GM12878 (cell line): ENCODE results near the gene AGAP1. TPM values are rescaled to one million over a fixed set of nuclear protein-coding genes. Genes with fewer than 3 reads are reported as not detected.

Source experiments
- ATAC-seq: fragments of 200-7000 bp; cut with Tn5 transposase; 3 replicates; pipeline ENCODE4 v1.9.1; 2020; ENCODE audit warnings: mild to moderate bottlenecking, moderate library complexity
- BruUV-seq: library from RNA; stranded (reverse); fragments of 400-500 nt; replicated peaks from 2 replicates; lab custom pipeline; 2021; lab: Mats Ljungman, UMichigan
- CTCF ChIA-PET: fragments of 300-600 bp; sonication (Branson Sonifier 250); formaldehyde crosslinking; extraction: SDS; loops from one replicate; lab custom pipeline; 2021; ENCODE audit warnings: inconsistent platforms; lab: Yijun Ruan, JAX
- POLR2A ChIA-PET: fragments of 350-600 bp; formaldehyde crosslinking; extraction: SDS; loops from one replicate; lab custom pipeline; 2021; ENCODE audit warnings: inconsistent platforms; lab: Charles Lee
- RAD21 ChIA-PET: fragments of 300-600 bp; sonication (Branson Sonifier 250); formaldehyde crosslinking; loops from one replicate; lab custom pipeline; 2023; ENCODE audit warnings: antibody characterized with exemption; ENCODE audit not compliant: unreplicated experiment; lab: Charles Lee
- SMC1A ChIA-PET: fragments of 300-600 bp; sonication (Branson Sonifier 250); formaldehyde crosslinking; loops from one replicate; lab custom pipeline; 2023; ENCODE audit not compliant: unreplicated experiment, uncharacterized antibody; lab: Charles Lee
- DNase-seq: peaks from one replicate; pipeline ENCODE4 v3.0.0-alpha.2; 2011; ENCODE audit warnings: low read depth, low spot score
- FAIRE-seq: peaks from 3 replicates; lab custom pipeline; 2011; peaks lifted over from hg19 to GRCh38; lab: Jason Lieb, UNC
- H2AFZ ChIP-seq: 2 replicates; pipeline ENCODE4 v1.6.0; 2011; ENCODE audit warnings: low read depth, low read length, control low read depth; ENCODE audit not compliant: control insufficient read depth
- H3K27ac ChIP-seq: 2 replicates; pipeline ENCODE4 v1.5.1; 2011; ENCODE audit warnings: control low read depth; ENCODE audit not compliant: control insufficient read depth, insufficient read depth
- H3K27me3 ChIP-seq, 2 experiments: replicated peaks in 1 of 2; 2 replicates each; pipeline versions ENCODE4 v1.6.0 to v1.6.1; 2011; ENCODE audit warnings: low read length in 1 of 2; ENCODE audit not compliant: control insufficient read depth in 2 of 2, insufficient read depth in 2 of 2
- H3K36me3 ChIP-seq, 2 experiments: 2 replicates each; pipeline ENCODE4 v1.5.1; 2011; ENCODE audit warnings: low read length in 1 of 2; ENCODE audit not compliant: control insufficient read depth in 2 of 2, insufficient read depth in 2 of 2
- H3K4me1 ChIP-seq: 2 replicates; pipeline ENCODE4 v1.6.1; 2011; ENCODE audit warnings: mild to moderate bottlenecking, low read length, moderate library complexity, mixed read lengths; ENCODE audit not compliant: control insufficient read depth, insufficient read depth
- H3K4me2 ChIP-seq: 2 replicates; pipeline ENCODE4 v1.6.0; 2011; ENCODE audit warnings: control low read depth; ENCODE audit not compliant: control insufficient read depth, insufficient read depth
- H3K4me3 ChIP-seq: fragments of 200-600 bp; sonication (generic); 2 replicates; pipeline ENCODE4 v1.5.1; 2016
- H3K79me2 ChIP-seq: 2 replicates; pipeline ENCODE4 v1.6.0; 2011; ENCODE audit warnings: low read length; ENCODE audit not compliant: control insufficient read depth, insufficient read depth
- H3K9ac ChIP-seq: 2 replicates; pipeline ENCODE4 v1.8.0; 2011; ENCODE audit warnings: low read length, control low read depth, mixed read lengths; ENCODE audit not compliant: control insufficient read depth, insufficient read depth
- H3K9me3 ChIP-seq: replicated peaks from 3 replicates; pipeline ENCODE4 v1.5.1; 2011; ENCODE audit warnings: mild to moderate bottlenecking, low read length; ENCODE audit not compliant: control insufficient read depth, insufficient read depth
- H4K20me1 ChIP-seq: 2 replicates; pipeline ENCODE4 v1.6.0; 2011; ENCODE audit not compliant: control insufficient read depth, insufficient read depth
- BCL3 ChIP-seq: IDR thresholded peaks from 2 replicates; pipeline ENCODE4 v1.6.1; 2011; ENCODE audit warnings: borderline replicate concordance, low read depth, mild to moderate bottlenecking, moderate library complexity, low read length; ENCODE audit not compliant: insufficient read depth, poor library complexity, severe bottlenecking
- BCLAF1 ChIP-seq: fragments of 450-650 bp; IDR thresholded peaks from 2 replicates; pipeline ENCODE4 v1.6.1; 2017; ENCODE audit warnings: antibody characterized with exemption, mild to moderate bottlenecking, moderate library complexity
- CTCF ChIP-seq, 3 experiments: IDR thresholded peaks in 2 of 3; conservative IDR thresholded peaks in 1 of 3; 2 replicates each; pipeline ENCODE4 v1.5.1; 2011; ENCODE audit warnings: low read depth in 3 of 3, low read length in 3 of 3, mild to moderate bottlenecking in 3 of 3, control low read depth in 2 of 3, moderate library complexity in 2 of 3, inconsistent platforms in 1 of 3, mixed read lengths in 1 of 3; ENCODE audit not compliant: control insufficient read depth in 2 of 3, insufficient read depth in 1 of 3; ENCODE audit errors: extremely low read depth in 1 of 3
- ETV6 ChIP-seq, 2 experiments: fragments of 450-650 bp in 1 of 2; IDR thresholded peaks in 1 of 2; conservative IDR thresholded peaks in 1 of 2; 2 replicates each; pipeline ENCODE4 v1.6.1; 2014; ENCODE audit warnings: antibody characterized with exemption in 1 of 2, borderline replicate concordance in 1 of 2, low read depth in 1 of 2, mild to moderate bottlenecking in 1 of 2, moderate library complexity in 1 of 2
- HSF1 ChIP-seq: fragments of 150-350 bp; IDR thresholded peaks from 2 replicates; pipeline ENCODE4 v1.6.1; 2014; ENCODE audit warnings: mild to moderate bottlenecking, low read depth, low read length
- SMAD5 ChIP-seq: IDR thresholded peaks from 2 replicates; pipeline ENCODE4 v1.6.1; 2016; ENCODE audit warnings: antibody characterized with exemption, low read depth
- SMARCA5 ChIP-seq: fragments of 450-650 bp; IDR thresholded peaks from 2 replicates; pipeline ENCODE4 v1.6.1; 2017; ENCODE audit warnings: mild to moderate bottlenecking
- SMC3 ChIP-seq: IDR thresholded peaks from 2 replicates; pipeline ENCODE4 v1.6.1; 2011; ENCODE audit warnings: low read length, improper control_type of control experiment, borderline replicate concordance
- SUZ12 ChIP-seq: fragments of 200-600 bp; sonication (generic); IDR thresholded peaks from one replicate; pipeline ENCODE4 v1.6.1; 2018; ENCODE audit warnings: antibody characterized with exemption, mild to moderate bottlenecking; ENCODE audit not compliant: unreplicated experiment
- ZBTB11 ChIP-seq: fragments of 450-650 bp; formaldehyde crosslinking; IDR thresholded peaks from 2 replicates; pipeline ENCODE4 v1.5.0; 2022; ENCODE audit warnings: mild to moderate bottlenecking, missing genetic modification characterization
- WGBS: methylation state at CpG from one replicate; pipeline ENCODE4 v1.1.6; 2016; ENCODE audit warnings: low lambda C conversion rate; ENCODE audit not compliant: insufficient replicate concordance, insufficient coverage; ENCODE audit errors: missing lambda C conversion rate; 5-methylcytosine and 5-hydroxymethylcytosine counted together
- in situ Hi-C: fragments of 300-500 bp; cut with MboI; formaldehyde crosslinking; loops from 9 replicates; pipeline ENCODE4 v1.14.3; 2018; ENCODE audit warnings: mixed read lengths
- intact Hi-C: fragments of 100-400 bp; cut with micrococcal nuclease; formaldehyde crosslinking; loops from one replicate; pipeline ENCODE4 v1.14.2; 2022; ENCODE audit not compliant: unreplicated experiment
- polyA plus RNA-seq, 11 experiments: library from polyadenylated mRNA; depleted of rRNA in 4 of 11; unstranded in 6 of 11; stranded (reverse) in 5 of 11; fragments of >200 nt; fragmentation: Nextera tagmentation in 4 of 11; fragmentation: Illumina TruSeq in 1 of 11; extraction: Ambion mirVana in 4 of 11; extraction: Trizol in 1 of 11; gene quantifications; 1 replicate in 1 of 11; 2 replicates in 10 of 11; pipeline versions ENCODE4 v1.2.1 to v1.2.3, GENCODE V29; 2011 to 2016; ENCODE audit warnings: inconsistent platforms in 2 of 11, missing spikeins in 2 of 11, low read depth in 1 of 11
- total RNA-seq, 4 experiments: library from RNA; depleted of rRNA in 3 of 4; stranded (reverse); fragments of >200 nt in 3 of 4; fragmentation: Illumina TruSeq in 1 of 4; extraction: Trizol in 1 of 4; gene quantifications; 2 replicates each; pipeline versions ENCODE4 v1.2.1 to v1.2.3, GENCODE V29; 2013 to 2021

The AGAP1 gene
- total and polyA plus RNA-seq, 10 of the 15 experiments (the other 5 are each of a cell fraction or from before 2014, with no cell fraction given): 0.05 to 0.15 (median 0.06) TPM; not detected in 7

GRCh38 chr2:235497096-235497495 lies 3.3 kb downstream of the AGAP1 start (continued):
- TF ChIP-seq CTCF (IDR thresholded peaks at IDR 0.05 in 2 of 3, conservative IDR thresholded peaks at IDR 0.05 in 1 of 3; ENCODE audit: control insufficient read depth in 2 of 3, extremely low read depth in 1 of 3, insufficient read depth in 1 of 3, low read depth in 3 of 3, low read length in 3 of 3): no peak

- POLR2A ChIA-PET: no interaction called here
- H3K4me2 ChIP-seq: no peak overlapping the region
- H3K36me3 ChIP-seq: no peaks in the 10 kb centered on the region
- WGBS: 35% methylated on average over 9 of the region's 9 CpGs
- ATAC-seq (no peak), FAIRE-seq (no peak), DNase-seq (no peak)
- SMC1A ChIA-PET: no interaction called here
- intact Hi-C loops: no loop called here
- in situ Hi-C loops: no loop called here
- no peaks in the 10 kb centered on the region for H3K79me2 ChIP-seq
- no TSS peak for BruUV-seq
- TF ChIP-seq ZBTB11 (CRISPR knock-in tag) (no peak), SUZ12 (no peak), SMARCA5 (no peak), HSF1 (no peak), BCL3 (no peak), SMC3 (no peak), BCLAF1 (no peak), ETV6 (conservative IDR thresholded peaks at IDR 0.05 in 1 of 2, IDR thresholded peaks at IDR 0.05 in 1 of 2; ENCODE audit: borderline replicate concordance in 1 of 2, low read depth in 1 of 2) (no peak), SMAD5 (no peak)
- peaks cover 4 to 8% of the 10 kb centered on the region in 2 experiments for H3K27me3 ChIP-seq
- no peaks in the 10 kb centered on the region for H3K4me1 ChIP-seq
- H2AFZ ChIP-seq: no peak overlapping the region
- H4K20me1 ChIP-seq: 0 out of 2 replicates have a peak, but pooled peaks cover 4% of the 10 kb centered on the region
- no peaks in the 10 kb centered on the region for H3K9me3 ChIP-seq
- H3K27ac ChIP-seq: no peak overlapping the region
- H3K4me3 ChIP-seq: no peak overlapping the region
- CTCF ChIA-PET: no interaction called here
- no peak overlapping the region for H3K9ac ChIP-seq
- RAD21 ChIA-PET: no interaction called here
Observed at GRCh38 chr2:235498541-235498940, 4.7 kb downstream of the AGAP1 start.
